ENCODE results near the gene MZT2B.
"Not testable (repeated sequence)": the region's sequence is repeated elsewhere in the genome, so short reads cannot be mapped to it uniquely, and the experiment has no call there.

MZT2B gene

DNA sequence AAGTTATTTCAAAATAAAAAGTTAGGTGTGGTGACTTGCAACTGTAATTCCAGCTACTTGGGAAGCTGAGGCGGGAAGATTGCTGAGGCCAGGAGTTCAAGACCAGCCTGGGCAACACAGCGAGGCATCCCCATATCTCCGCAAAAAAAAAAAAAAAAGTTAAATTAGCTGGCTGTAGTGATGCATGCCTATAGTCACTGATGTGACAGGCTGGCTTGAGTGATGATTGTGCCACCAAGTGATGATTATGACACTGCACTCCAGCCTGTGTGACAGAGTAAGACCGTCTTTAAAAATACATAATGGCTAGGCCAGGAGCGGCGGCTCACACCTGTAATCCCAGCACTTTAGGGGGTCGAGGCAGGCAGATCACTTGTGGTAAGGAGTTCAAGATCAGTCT is 12.2 kb upstream of the MZT2B start:
- no peak for DNase-seq (ENCODE audit: low read depth in 2 of 2, low spot score in 1 of 2)

DNA sequence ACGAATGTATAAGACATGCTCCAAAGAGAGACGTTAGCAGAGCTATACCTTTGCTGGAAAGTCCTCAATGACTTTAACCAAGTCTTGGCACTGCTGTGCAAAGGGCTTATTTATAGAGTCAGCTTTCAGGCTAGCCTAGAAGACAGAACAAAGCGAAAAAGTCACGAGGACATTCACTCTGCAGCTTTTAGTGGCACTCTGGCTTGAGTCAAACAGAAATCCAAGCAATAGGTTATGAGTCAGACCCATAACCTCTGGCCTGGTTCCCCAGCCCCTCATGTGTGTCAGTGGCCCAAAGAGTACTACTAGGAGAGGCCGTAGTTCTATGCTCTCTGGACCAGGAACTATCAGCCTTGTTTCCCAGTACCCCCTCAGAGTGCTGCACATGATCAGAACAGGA is 7.2 kb upstream of the MZT2B start:
- DNase-seq (ENCODE audit: low read depth in 2 of 2, low spot score in 1 of 2) = not testable (repeated sequence)

DNA sequence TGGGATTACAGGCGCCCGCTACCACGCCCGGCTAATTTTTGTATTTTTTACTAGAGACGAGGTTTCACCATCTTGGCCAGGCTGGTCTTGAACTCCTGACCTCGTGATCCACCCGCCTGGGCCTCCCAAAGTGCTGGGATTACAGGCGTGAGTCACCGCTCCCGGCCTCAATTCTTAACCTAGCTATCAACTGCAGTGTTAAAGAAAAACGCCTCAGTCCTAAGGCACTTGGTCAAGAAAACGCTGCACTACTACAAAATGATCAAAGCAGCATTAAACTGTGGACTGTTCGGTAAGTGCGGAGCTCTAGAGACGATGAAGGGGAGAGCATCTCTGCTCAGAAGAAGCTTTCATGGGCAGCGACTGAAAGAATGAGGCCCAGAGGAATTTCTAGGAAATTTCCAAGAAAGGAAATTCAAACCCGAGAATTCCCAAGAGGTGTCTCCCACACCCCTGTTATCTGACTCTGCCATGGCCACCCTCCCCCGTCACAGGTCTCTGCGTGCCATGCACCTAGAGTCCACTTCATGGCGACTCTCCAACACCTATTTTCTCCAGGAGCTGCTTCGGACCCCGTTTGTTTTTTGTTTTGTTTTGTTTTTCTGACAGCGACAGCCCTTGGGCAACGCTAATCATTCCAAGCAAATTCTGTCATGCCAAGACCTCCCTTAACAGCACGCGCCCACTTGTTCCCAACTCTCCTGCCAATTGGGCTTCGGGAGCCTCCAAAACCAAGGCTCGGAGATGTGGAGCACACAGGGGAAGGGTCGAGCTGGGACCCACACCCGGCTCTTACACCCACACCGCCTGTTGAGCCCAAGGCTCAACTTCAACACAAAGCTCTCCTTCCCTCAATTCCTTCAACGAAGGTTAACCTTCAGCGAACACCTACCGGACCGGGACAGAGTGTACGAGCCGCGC is 1.4 kb upstream of the MZT2B start:
- DNase-seq (ENCODE audit: low read depth in 2 of 2, low spot score in 1 of 2) = not testable (repeated sequence)

DNA sequence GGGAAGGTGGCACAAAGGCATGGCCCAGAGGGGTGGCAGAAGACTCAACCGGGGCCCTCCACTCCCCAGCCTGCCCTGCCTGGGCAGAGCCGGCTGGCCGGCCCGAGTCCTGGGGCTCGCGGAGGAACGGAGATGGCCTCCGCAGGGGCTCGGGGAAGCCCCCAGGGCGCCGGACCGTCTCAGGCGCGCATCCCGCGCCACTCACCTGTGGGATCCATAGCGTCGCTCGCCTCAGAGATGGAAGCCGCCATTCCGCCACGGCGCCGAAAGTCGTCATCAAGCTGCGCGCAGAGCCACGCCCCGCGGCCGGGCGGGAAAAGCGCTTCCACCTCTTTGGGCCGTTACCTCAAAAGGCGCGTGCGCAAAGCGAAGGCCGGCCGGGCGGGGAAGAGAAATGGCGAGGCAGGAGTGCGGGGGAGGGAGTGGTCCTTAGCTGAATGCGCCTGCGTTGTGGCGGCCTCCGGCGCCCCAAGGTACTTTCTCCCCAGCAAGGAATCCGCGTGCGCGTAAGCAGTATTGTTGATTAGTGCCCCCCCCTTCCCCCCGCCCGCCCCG is 660 bp upstream of the MZT2B start, which contains the start of gene SMPD4:
SMPD4 (minus strand) TSS at position 278 of the 555 bp plus-strand sequence. CDS start 5,010 bp downstream, outside the sequence.
- DNase-seq (ENCODE audit: low read depth in 2 of 2, low spot score in 1 of 2) = peak; percentile 97 to 98

DNA sequence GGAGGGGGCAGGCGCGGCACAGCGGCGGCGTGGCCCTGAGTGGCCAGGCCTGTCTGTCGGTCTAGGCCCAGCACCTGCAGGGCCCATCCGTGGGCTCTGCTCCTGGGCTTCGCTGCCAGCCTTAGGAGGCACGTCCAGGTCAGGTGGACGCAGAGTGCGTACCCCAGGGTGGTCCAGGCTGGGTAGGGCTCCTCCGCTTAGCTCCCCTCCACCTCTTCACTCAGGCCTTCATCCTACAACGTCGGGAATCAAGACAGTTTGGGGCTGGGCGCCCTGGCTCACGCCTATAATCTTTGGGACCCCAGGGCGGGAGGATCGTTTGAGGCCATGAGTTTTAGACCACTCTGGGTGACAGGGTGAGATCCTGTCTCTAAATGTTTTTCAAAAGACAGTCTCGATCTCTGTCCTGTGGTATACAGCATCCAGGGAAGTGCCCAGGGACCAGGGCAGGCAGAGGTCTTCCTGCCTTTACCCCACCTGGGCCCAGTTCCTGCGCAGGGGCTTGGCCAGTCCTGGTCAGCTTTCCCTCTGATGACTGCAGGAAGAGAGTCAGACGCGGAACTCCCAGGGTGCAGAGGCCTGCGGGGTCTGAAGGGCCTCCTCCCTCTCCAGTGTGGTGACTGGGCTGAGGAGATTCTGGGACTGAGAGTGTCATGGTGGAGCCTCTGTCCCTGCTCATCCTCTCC is 907 bp downstream of the MZT2B start:
- not testable (repeated sequence) for DNase-seq (ENCODE audit: low read depth in 2 of 2, low spot score in 1 of 2)

DNA sequence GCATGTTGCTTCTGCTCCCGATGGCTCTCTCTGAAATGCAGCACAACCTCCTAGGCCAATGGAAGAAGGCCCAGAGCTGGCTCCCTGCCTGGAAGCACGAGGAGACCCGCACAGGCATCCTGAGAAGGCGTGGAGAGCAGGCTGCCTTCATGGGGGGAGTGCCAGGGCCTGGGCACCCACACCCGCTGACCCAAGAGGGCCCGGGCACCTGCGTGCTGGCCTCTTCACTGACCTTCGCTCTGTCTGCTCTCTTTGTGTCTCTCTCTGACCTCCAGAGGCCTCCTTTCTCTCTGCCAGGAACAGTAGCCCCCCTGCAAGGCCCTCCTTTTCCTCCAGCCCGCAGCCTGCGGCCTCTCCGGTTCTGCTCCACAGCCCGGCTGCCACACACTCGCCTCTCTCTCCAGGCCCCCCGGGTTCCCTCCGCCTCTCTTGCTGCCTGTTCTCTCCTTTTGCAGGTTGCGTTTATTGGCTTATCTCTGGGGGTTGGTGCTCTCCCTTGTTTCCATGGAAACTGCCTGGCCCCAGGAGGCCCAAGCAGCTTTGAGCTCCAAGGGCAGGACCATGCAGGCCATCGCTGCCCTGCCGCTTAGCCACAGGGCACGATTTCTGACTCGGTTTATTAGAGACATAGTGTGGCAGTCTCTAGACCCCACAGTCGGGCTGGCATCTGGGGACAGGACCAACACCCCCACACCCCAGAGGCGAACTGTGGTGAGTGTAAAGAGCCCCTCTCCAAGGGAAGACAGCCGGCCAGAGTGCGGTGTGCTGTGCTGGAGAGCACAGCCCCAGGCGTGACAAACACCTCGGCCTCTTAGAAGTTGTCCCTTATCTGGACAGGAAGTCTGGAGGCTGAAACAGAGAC is 1.7 kb downstream of the MZT2B start:
- no peak for DNase-seq (ENCODE audit: low read depth in 2 of 2, low spot score in 1 of 2)

DNA sequence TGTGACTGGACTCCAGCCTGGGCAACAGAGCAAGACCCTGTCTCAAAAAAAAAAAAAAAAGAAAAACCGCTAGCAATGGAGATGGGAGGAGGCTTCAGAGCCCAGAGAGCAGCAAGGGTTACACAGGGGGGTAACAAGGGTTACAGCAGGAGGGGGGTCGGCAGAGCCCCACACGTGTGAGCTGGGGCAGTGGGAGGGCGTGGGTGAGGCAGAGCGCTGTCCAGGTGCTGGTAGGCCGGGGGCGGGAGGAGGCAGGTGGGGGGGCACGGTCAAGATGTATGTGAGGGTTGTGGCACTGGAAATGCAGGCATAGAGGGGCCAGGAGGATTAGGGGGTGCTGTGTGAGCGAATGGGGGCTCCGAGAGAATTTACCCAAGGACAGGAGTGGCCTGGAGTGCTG is 3.4 kb downstream of the MZT2B start:
- no peak for DNase-seq (ENCODE audit: low read depth in 2 of 2, low spot score in 1 of 2)

DNA sequence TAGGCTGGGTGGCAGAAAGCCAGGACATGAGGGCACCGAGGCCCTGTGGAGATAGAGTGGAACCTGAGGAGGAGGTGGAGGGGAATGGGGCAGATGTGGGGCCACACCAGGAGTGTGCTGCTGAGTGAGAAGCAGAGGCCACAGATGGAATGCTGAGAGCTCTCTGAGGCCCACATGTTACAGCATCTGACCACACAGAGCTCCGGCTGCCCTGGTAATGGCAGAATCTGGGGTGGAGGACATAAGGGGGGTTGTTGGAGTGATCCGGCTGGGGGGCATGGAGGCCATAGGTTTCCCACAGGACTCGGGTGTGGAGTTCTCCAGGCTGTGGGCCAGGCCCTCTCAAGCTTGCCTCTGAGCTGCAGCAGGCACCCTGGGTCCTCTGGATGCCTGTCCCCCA is 3.8 kb downstream of the MZT2B start:
- DNase-seq (ENCODE audit: low read depth in 2 of 2, low spot score in 1 of 2) = no peak

DNA sequence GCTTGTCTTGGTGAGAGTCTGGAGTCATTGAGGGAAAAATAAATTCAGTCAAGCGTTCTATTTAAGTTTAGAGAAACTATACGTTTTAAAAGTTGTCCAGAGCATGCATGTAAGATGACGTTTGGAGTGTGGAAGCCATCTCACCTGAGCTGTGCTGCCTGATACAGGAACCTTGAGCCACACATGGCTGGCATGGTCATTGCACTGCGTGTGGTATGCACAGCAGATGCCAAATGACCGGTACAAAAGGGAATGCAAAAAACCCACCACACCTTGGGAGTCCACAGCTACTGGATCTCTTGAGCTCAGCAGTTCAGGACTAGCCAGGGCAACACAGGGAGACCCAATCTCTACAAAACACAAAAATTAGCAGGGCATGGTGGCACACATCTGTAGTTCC is 4.3 kb downstream of the MZT2B start:
- DNase-seq (ENCODE audit: low read depth in 2 of 2, low spot score in 1 of 2) = no peak

DNA sequence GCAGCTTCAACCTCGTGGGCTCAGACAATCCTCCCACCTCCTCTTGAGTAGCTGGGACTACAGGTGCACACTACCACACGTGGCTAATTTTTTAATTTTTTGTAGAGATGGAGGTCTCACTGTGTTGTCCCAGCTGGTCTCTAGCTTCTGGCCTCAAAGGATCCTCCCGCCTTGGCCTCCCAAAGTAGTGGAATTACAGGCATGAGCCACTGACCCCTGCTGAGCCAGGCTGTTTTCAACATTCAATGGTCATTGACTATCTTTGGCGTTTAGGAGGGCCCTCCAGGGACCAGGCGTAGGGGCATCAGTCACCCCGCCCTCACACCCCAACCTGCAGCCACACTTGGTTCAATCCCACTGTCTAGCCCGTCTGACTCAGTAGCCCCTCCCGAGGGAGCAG is 5.2 kb downstream of the MZT2B start:
- no peak for DNase-seq (ENCODE audit: low read depth in 2 of 2, low spot score in 1 of 2)

DNA sequence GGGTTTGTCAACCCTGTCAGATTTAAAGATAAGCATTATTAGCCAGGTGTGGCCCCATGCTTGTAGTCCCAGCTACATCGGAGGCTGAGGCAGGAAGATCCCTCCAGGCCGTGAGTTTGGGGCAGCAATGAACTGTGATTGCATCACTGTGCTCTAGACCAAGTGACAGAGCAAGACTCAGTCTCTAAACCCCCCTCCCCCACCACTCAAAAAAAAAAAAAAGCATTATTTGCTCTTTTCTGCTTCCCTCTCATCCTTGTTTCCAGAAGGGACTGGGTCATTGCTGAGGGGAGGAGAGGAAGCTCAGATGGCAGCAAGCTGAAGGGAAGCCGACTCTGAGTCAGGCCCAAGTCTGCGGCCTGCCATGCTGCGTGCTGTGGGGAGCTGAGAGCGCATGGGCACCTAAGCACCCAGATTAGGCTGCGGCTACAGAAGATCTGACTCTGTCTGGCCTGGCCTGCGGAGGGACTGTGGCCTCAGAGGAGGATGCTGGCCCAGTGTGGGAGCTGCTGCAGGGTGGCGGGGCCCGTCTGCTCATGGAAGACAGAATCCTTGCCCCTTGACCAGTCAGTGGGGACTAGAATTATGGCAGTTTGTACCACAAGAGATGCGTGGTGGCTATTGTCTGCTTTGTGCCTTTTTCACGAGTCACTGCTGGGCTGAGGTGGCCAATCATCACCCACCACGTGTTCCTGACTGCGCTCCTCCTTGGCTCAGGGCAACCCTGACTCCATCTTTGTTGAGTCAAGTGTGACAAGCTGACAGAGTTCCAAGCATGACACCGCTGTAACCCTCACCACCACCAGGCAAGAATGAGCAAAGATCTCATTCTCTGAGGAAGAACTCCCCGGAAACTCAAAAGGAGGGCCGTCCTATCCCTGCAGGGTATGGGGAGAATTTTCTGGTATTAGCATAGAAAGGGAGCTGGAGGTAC is 6.1 kb downstream of the MZT2B start:
- not testable (repeated sequence) for DNase-seq (ENCODE audit: low read depth in 2 of 2, low spot score in 1 of 2)

DNA sequence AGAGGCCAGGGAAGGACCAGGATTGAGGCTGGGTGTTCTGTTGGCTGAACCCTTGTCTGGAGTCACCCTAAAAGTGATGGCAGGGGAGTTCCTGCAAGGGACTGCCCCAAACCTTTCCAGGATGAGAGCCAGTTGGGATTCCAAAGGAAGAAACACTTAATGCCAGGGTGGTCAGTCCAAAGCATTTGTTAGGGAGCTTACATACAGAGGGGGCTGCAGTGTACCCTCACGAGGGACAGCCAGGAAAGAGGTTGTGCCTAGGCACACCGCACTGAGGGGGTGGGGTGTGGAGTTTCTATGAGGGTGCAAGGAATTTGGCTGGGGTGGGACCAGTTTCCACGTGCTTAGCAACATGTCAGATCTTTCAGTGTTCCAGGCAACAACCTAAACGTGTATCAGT is 6.9 kb downstream of the MZT2B start:
- not testable (repeated sequence) for DNase-seq (ENCODE audit: low read depth in 2 of 2, low spot score in 1 of 2)

DNA sequence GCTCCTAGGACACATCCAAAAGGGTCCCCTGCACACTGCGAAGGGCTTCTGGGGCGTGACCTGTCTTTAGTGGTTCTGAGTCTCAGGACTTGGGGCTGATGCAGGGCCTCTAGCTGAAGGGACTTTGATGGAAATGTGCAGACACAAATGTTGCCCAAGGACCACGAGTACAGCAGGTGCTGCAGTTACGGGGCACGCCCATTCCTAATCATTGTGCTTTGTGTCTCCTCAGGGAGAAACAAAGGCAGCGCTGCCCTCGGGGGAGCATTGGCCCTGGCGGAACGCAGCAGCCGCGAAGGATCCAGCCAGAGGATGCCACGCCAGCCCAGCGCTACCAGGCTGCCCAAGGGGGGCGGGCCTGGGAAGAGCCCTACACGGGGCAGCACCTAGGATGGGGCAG is 8.2 kb downstream of the MZT2B start:
- no peak for DNase-seq (ENCODE audit: low read depth in 2 of 2, low spot score in 1 of 2)

DNA sequence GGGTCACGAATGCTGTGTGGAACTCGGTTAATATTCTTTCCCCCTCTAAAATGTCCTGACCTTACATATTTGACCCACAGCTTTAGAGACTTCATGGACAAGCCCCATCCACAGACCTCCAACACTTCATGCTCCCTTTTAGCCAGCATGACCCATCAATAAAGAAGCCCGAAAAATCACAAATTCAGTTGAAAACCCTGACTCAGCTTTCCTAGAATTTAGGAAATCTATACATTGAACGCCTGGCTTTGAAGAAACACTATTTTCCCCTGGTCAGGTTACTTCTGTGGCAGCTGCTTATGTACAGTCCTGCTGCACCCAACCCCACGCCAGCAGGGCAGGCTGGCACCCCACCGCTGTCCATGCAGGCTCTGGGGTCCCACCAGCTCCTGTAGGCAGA is 9.3 kb downstream of the MZT2B start:
- not testable (repeated sequence) for DNase-seq (ENCODE audit: low read depth in 2 of 2, low spot score in 1 of 2)

DNA sequence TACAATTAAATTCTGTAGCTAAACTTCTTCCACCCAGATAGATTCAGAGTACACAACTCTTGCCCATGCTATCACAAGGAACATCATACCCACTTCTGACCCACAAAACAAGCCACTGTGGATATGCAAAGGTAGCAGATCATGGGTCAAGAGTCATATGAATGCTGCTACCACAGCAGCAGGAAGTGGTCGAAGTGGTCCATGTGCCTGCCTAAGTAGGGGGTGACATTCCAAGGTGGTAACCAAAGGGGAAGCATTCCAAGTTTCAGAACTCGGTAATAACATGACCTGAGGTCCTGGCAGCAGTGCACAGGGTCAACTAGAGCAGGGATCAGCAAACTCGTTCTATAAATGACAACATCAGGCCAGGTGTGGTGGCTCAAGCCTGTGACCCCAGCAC is 10.4 kb downstream of the MZT2B start:
- DNase-seq (ENCODE audit: low read depth in 2 of 2, low spot score in 1 of 2) = not testable (repeated sequence)

DNA sequence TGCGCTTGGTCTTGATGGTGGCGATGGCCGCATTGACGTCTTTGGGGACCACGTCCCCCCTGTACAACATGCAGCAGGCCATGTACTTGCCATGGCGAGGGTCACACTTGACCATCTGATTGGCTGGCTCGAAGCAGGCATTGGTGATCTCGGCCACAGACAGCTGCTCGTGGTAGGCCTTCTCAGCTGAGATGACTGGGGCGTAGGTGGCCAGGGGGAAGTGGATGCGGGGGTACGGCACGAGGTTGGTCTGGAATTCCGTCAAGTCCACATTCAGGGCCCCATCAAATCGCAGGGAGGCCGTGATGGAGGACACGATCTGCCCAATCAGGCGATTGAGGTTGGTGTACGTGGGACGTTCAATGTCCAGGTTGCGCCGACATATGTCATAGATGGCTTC is 11.8 kb downstream of the MZT2B start:
- not testable (repeated sequence) for DNase-seq (ENCODE audit: low read depth in 2 of 2, low spot score in 1 of 2)

DNA sequence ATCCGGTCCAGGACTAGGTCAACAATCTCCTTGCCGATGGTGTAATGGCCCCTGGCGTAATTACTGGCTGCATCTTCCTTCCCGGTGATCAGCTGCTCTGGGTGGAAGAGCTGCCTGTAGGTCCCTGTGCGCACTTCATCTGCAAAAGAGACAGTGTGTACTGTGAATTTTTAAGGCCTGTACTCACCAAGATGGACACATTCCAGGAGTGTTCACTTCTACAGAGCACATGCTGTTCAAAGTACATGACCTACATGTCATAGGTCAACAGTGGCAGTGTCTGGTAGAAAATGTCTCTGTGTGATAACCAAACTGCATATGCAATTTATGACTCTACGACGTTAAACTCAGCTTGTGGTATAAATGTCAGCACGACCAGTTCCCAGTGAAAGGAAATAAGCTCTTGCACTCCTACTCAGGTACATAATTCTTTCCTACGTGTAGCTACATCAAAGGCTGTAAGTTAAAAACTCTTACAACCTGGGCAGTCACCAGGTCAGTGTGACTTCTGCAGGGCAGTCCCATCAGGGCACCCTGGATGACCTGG is 13.1 kb downstream of the MZT2B start:
- DNase-seq (ENCODE audit: low read depth in 2 of 2, low spot score in 1 of 2) = not testable (repeated sequence)

DNA sequence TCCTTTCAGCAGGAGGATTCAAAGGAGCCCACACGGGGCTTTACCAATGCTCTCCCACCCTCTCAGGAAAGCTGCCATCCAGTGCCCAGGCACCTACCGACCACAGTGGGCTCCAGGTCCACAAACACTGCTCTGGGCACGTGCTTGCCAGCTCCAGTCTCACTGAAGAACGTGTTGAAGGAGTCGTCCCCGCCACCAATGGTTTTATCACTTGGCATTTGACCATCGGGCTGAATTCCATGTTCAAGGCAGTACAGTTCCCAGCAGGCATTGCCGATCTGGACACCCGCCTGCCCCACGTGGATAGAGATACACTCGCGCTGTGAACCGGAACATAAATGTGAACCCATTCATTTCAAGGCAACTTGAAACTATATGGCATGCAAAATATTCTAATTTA is 14.0 kb downstream of the MZT2B start:
- not testable (repeated sequence) for DNase-seq (ENCODE audit: low read depth in 2 of 2, low spot score in 1 of 2)

DNA sequence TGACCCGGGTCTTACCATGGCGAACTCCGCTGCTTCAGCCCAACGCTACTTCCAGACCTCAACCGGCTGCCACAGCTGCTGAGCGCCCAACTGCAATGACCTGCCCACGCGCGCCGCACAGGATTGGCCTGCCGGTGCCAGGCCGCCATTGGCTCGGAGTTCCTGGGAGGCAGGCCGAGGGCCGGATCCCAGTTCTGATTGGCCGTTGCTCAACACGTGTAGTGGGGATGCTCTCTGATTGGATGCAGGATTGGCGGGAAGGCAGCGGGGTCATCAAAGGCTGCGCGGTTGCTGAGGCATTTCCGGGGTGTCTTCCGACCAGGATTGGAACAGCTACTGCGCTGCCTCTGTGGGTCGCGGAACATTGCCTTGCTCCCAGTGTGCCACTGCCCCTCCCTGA is 16.3 kb downstream of the MZT2B start, which contains the start of gene TUBA3E:
TUBA3E (minus strand) TSS at position 97 of the 400 bp plus-strand sequence; CDS start at position 18, 79 bp downstream.
- no peak for DNase-seq (ENCODE audit: low read depth in 2 of 2, low spot score in 1 of 2)

Measured in stimulated activated CD8-positive, alpha-beta memory T cell treated with anti-CD3 and anti-CD28 coated beads, Interleukin-4, amount 100 ng/mL, for 1 hour (primary cell).